GM23338 (cell line): Measurements from ENCODE around the gene STAT4. TPM values are rescaled to one million over a fixed set of nuclear protein-coding genes. Genes with fewer than 3 reads are reported as not detected.

ENCODE experiments used
- ATAC-seq: fragments of 200-7000 bp; cut with Tn5 transposase; 3 replicates; pipeline ENCODE4 v1.9.1; 2020
- DNase-seq: peaks from one replicate; pipeline ENCODE4 v3.0.0-alpha.2; 2015; ENCODE audit warnings: low spot score
- H2AFZ ChIP-seq: fragments of 200-600 bp; sonication (generic); 2 replicates; pipeline ENCODE4 v1.8.0; 2016; ENCODE audit warnings: antibody characterized with exemption, mild to moderate bottlenecking, moderate library complexity
- H3F3A ChIP-seq: fragments of 200-600 bp; sonication (generic); replicated peaks from 2 replicates; pipeline ENCODE4 v1.8.0; 2017; ENCODE audit warnings: antibody characterized with exemption, mixed run types, low read depth
- H3K27ac ChIP-seq: fragments of 200-600 bp; sonication (generic); 2 replicates; pipeline ENCODE4 v1.6.1; 2016; ENCODE audit warnings: low read depth
- H3K27me3 ChIP-seq: fragments of 200-600 bp; sonication (generic); 2 replicates; pipeline ENCODE4 v1.8.0; 2016; ENCODE audit warnings: mild to moderate bottlenecking, mixed run types, moderate library complexity; ENCODE audit not compliant: insufficient read depth
- H3K36me3 ChIP-seq: fragments of 200-600 bp; sonication (generic); 2 replicates; pipeline ENCODE4 v1.8.0; 2016; ENCODE audit warnings: mild to moderate bottlenecking; ENCODE audit not compliant: insufficient read depth
- H3K4me1 ChIP-seq: fragments of 200-600 bp; sonication (generic); 2 replicates; pipeline ENCODE4 v1.8.0; 2016; ENCODE audit warnings: mild to moderate bottlenecking, moderate library complexity; ENCODE audit not compliant: insufficient read depth
- H3K4me2 ChIP-seq: fragments of 200-600 bp; sonication (generic); 2 replicates; pipeline ENCODE4 v1.7.1; 2017; ENCODE audit warnings: mixed run types
- H3K4me3 ChIP-seq: fragments of 200-600 bp; sonication (generic); 2 replicates; pipeline ENCODE4 v1.6.1; 2016; ENCODE audit warnings: mixed run types
- H3K79me2 ChIP-seq: fragments of 200-600 bp; sonication (generic); replicated peaks from 2 replicates; pipeline ENCODE4 v1.8.0; 2017; ENCODE audit warnings: mild to moderate bottlenecking; ENCODE audit not compliant: insufficient read depth
- H3K9me2 ChIP-seq: fragments of 200-600 bp; sonication (generic); 2 replicates; pipeline ENCODE4 v1.8.0; 2017; ENCODE audit not compliant: insufficient read depth
- H4K20me1 ChIP-seq: fragments of 200-600 bp; sonication (generic); replicated peaks from 2 replicates; pipeline ENCODE4 v1.8.0; 2017; ENCODE audit warnings: mild to moderate bottlenecking; ENCODE audit not compliant: insufficient read depth
- H3K27ac Mint-ChIP-seq: 2 replicates; pipeline ENCODE4 v1.8.0; 2020; ENCODE audit warnings: inconsistent platforms, mild to moderate bottlenecking, moderate library complexity, mixed read lengths
- H3K27me3 Mint-ChIP-seq: 3 replicates; pipeline ENCODE4 v1.8.0; 2022; ENCODE audit warnings: low read depth, mild to moderate bottlenecking, moderate library complexity, mixed read lengths, inconsistent platforms; ENCODE audit not compliant: insufficient read depth, poor library complexity
- H3K36me3 Mint-ChIP-seq: 3 replicates; pipeline ENCODE4 v1.8.0; 2021; ENCODE audit warnings: low read depth, mild to moderate bottlenecking, inconsistent platforms, moderate library complexity, mixed read lengths
- H3K4me1 Mint-ChIP-seq: 3 replicates; pipeline ENCODE4 v1.8.0; 2020; ENCODE audit warnings: mild to moderate bottlenecking, inconsistent platforms, mixed read lengths
- H3K4me3 Mint-ChIP-seq: 3 replicates; pipeline ENCODE4 v1.8.0; 2021; ENCODE audit warnings: moderate library complexity, mild to moderate bottlenecking, inconsistent platforms, mixed read lengths
- H3K9me3 Mint-ChIP-seq: 3 replicates; pipeline ENCODE4 v1.8.0; 2020; ENCODE audit warnings: moderate library complexity, mild to moderate bottlenecking, inconsistent platforms, mixed read lengths
- CREB1 ChIP-seq: fragments of 250-450 bp; sonication (Bioruptor Pico); IDR thresholded peaks from 2 replicates; pipeline ENCODE4 v1.5.0; 2020; ENCODE audit warnings: low read depth, mild to moderate bottlenecking, moderate library complexity
- EZH2 ChIP-seq: fragments of 200-600 bp; sonication (generic); IDR thresholded peaks from one replicate; pipeline ENCODE4 v1.8.0; 2017; ENCODE audit warnings: antibody characterized with exemption, mild to moderate bottlenecking, low read depth; ENCODE audit not compliant: unreplicated experiment
- EZH2phosphoT487 ChIP-seq: fragments of 200-600 bp; sonication (generic); IDR thresholded peaks from one replicate; pipeline ENCODE4 v1.8.1; 2018; ENCODE audit warnings: antibody characterized with exemption; ENCODE audit not compliant: unreplicated experiment
- JUNB ChIP-seq: IDR thresholded peaks from one replicate; pipeline ENCODE4 v1.6.1; 2016; ENCODE audit warnings: antibody characterized with exemption; ENCODE audit not compliant: unreplicated experiment
- NANOG ChIP-seq: IDR thresholded peaks from 2 replicates; pipeline ENCODE4 v1.6.1; 2016; ENCODE audit warnings: antibody characterized with exemption, borderline replicate concordance
- POLR2AphosphoS5 ChIP-seq: IDR thresholded peaks from 2 replicates; pipeline ENCODE4 v1.6.1; 2016; ENCODE audit warnings: antibody characterized with exemption, low read depth
- STAT1 ChIP-seq: IDR thresholded peaks from one replicate; pipeline ENCODE4 v1.6.1; 2016; ENCODE audit warnings: antibody characterized with exemption; ENCODE audit not compliant: unreplicated experiment
- ZNF114 ChIP-seq: fragments of 250-450 bp; sonication (Bioruptor Pico); IDR thresholded peaks from 2 replicates; pipeline ENCODE4 v1.5.0; 2020; ENCODE audit warnings: mild to moderate bottlenecking, moderate library complexity
- ZNF331 ChIP-seq: fragments of 250-450 bp; sonication (Bioruptor Pico); IDR thresholded peaks from 2 replicates; pipeline ENCODE4 v1.5.0; 2020; ENCODE audit warnings: low read depth, mild to moderate bottlenecking, moderate library complexity
- polyA plus RNA-seq: library from polyadenylated mRNA; unstranded; fragments of >200 nt; fragmentation: Nextera tagmentation; extraction: Ambion mirVana; gene quantifications from 2 replicates; pipeline ENCODE4 v1.2.1, GENCODE V29; 2016
- total RNA-seq: library from RNA; depleted of rRNA; stranded (reverse); fragments of >200 nt; shearing (Covaris generic); gene quantifications from 2 replicates; pipeline ENCODE4 v1.2.3, GENCODE V29; 2014
- TF ChIP-seq, protein P1 (sequence below): IDR thresholded peaks from one replicate; pipeline ENCODE4 v1.6.1; 2018; ENCODE audit warnings: antibody characterized with exemption; ENCODE audit not compliant: unreplicated experiment
- TF ChIP-seq, protein P2 (sequence below): IDR thresholded peaks from 2 replicates; pipeline ENCODE4 v1.6.1; 2016; ENCODE audit warnings: antibody characterized with exemption
- TF ChIP-seq, protein P3 (sequence below): fragments of 250-450 bp; sonication (Bioruptor Pico); IDR thresholded peaks from 2 replicates; pipeline ENCODE4 v1.5.0; 2020; ENCODE audit warnings: mild to moderate bottlenecking, moderate library complexity
- TF ChIP-seq, protein P4 (sequence below), 2 experiments: fragments of 200-600 bp in 1 of 2; sonication (generic) in 1 of 2; conservative IDR thresholded peaks; 2 replicates each; pipeline versions ENCODE4 v1.5.1 to v1.6.1; 2016 to 2017; ENCODE audit warnings: antibody characterized with exemption in 2 of 2, low read depth in 2 of 2, mild to moderate bottlenecking in 2 of 2, moderate library complexity in 1 of 2

The STAT4 gene
- total and polyA plus RNA-seq, 2 experiments from 2014 or later: 0.52 to 0.86 TPM

DNA sequence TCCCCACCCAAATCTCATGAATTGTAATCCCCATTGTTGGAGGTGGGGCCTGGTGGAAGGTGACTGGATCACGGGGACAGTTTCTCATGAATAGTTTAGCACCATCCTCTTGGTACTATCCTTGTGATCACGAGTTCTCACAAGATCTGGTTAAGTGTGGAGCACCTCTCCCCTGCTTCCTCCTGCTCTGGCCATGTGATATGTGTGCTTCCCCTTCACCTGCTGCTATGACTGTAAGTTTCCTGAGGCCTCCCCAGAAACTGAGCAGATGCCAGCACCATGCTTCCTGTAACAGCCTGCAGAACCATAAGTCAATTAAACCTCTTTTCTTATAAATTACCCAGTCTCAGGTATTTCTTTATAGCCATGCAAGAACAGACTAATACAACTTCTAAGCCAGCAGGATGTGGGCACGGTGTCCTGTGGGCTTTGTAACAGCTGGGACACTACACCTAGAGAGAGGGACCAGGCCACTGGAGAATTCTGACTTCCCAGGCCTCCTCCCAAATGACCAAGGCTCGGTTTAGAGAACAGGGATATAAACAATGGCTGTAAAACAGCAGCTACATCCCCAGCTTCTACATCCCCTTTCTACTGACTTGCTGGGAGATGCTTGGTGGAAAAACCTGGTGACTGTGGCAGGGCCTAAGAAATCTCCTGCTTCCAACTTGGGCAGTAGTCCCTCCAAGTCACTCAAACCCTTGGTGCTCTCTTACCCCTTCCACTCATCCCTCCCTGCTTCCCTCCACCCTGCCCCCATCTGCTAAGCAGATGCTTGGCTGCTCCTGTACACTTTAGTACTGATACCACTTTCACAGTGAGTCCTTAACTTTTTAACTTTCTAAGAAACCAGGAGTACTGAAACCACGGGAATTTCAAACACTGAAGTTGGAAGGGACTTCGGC lies 147.1 kb downstream of the STAT4 start:
- no peak overlapping the region for H3K4me2 ChIP-seq
- H3K36me3 ChIP-seq: peaks cover 62% of the 10 kb centered on the region
- H3K9me3 Mint-ChIP-seq: no peaks in the 10 kb centered on the region; the same call in 2 of the 3 replicates
- no peaks in the 10 kb centered on the region for H3K27me3 ChIP-seq
- H3K4me1 Mint-ChIP-seq: no peaks in the 10 kb centered on the region
- H3K79me2 ChIP-seq: no peaks in the 10 kb centered on the region
- ATAC-seq: no peak
- H3K36me3 Mint-ChIP-seq: peaks cover 77% of the 10 kb centered on the region
- no peak overlapping the region for H3K4me3 ChIP-seq
- no peaks in the 10 kb centered on the region for H3K9me2 ChIP-seq
- no peak overlapping the region for H3K27ac ChIP-seq
- no peaks in the 10 kb centered on the region for H3K4me1 ChIP-seq
- TF ChIP-seq JUNB: no peak
- no peak for TF ChIP-seq STAT1
- no peak for TF ChIP-seq NANOG
- TF ChIP-seq, protein P1, sequence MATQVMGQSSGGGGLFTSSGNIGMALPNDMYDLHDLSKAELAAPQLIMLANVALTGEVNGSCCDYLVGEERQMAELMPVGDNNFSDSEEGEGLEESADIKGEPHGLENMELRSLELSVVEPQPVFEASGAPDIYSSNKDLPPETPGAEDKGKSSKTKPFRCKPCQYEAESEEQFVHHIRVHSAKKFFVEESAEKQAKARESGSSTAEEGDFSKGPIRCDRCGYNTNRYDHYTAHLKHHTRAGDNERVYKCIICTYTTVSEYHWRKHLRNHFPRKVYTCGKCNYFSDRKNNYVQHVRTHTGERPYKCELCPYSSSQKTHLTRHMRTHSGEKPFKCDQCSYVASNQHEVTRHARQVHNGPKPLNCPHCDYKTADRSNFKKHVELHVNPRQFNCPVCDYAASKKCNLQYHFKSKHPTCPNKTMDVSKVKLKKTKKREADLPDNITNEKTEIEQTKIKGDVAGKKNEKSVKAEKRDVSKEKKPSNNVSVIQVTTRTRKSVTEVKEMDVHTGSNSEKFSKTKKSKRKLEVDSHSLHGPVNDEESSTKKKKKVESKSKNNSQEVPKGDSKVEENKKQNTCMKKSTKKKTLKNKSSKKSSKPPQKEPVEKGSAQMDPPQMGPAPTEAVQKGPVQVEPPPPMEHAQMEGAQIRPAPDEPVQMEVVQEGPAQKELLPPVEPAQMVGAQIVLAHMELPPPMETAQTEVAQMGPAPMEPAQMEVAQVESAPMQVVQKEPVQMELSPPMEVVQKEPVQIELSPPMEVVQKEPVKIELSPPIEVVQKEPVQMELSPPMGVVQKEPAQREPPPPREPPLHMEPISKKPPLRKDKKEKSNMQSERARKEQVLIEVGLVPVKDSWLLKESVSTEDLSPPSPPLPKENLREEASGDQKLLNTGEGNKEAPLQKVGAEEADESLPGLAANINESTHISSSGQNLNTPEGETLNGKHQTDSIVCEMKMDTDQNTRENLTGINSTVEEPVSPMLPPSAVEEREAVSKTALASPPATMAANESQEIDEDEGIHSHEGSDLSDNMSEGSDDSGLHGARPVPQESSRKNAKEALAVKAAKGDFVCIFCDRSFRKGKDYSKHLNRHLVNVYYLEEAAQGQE: no peak
- TF ChIP-seq, protein P2, sequence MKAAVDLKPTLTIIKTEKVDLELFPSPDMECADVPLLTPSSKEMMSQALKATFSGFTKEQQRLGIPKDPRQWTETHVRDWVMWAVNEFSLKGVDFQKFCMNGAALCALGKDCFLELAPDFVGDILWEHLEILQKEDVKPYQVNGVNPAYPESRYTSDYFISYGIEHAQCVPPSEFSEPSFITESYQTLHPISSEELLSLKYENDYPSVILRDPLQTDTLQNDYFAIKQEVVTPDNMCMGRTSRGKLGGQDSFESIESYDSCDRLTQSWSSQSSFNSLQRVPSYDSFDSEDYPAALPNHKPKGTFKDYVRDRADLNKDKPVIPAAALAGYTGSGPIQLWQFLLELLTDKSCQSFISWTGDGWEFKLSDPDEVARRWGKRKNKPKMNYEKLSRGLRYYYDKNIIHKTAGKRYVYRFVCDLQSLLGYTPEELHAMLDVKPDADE: no peak
- TF ChIP-seq CREB1 (CRISPR knock-in tag): no peak
- no peak for TF ChIP-seq ZNF331
- no peak for TF ChIP-seq EZH2
- no peak for TF ChIP-seq ZNF114
- TF ChIP-seq, protein P3, sequence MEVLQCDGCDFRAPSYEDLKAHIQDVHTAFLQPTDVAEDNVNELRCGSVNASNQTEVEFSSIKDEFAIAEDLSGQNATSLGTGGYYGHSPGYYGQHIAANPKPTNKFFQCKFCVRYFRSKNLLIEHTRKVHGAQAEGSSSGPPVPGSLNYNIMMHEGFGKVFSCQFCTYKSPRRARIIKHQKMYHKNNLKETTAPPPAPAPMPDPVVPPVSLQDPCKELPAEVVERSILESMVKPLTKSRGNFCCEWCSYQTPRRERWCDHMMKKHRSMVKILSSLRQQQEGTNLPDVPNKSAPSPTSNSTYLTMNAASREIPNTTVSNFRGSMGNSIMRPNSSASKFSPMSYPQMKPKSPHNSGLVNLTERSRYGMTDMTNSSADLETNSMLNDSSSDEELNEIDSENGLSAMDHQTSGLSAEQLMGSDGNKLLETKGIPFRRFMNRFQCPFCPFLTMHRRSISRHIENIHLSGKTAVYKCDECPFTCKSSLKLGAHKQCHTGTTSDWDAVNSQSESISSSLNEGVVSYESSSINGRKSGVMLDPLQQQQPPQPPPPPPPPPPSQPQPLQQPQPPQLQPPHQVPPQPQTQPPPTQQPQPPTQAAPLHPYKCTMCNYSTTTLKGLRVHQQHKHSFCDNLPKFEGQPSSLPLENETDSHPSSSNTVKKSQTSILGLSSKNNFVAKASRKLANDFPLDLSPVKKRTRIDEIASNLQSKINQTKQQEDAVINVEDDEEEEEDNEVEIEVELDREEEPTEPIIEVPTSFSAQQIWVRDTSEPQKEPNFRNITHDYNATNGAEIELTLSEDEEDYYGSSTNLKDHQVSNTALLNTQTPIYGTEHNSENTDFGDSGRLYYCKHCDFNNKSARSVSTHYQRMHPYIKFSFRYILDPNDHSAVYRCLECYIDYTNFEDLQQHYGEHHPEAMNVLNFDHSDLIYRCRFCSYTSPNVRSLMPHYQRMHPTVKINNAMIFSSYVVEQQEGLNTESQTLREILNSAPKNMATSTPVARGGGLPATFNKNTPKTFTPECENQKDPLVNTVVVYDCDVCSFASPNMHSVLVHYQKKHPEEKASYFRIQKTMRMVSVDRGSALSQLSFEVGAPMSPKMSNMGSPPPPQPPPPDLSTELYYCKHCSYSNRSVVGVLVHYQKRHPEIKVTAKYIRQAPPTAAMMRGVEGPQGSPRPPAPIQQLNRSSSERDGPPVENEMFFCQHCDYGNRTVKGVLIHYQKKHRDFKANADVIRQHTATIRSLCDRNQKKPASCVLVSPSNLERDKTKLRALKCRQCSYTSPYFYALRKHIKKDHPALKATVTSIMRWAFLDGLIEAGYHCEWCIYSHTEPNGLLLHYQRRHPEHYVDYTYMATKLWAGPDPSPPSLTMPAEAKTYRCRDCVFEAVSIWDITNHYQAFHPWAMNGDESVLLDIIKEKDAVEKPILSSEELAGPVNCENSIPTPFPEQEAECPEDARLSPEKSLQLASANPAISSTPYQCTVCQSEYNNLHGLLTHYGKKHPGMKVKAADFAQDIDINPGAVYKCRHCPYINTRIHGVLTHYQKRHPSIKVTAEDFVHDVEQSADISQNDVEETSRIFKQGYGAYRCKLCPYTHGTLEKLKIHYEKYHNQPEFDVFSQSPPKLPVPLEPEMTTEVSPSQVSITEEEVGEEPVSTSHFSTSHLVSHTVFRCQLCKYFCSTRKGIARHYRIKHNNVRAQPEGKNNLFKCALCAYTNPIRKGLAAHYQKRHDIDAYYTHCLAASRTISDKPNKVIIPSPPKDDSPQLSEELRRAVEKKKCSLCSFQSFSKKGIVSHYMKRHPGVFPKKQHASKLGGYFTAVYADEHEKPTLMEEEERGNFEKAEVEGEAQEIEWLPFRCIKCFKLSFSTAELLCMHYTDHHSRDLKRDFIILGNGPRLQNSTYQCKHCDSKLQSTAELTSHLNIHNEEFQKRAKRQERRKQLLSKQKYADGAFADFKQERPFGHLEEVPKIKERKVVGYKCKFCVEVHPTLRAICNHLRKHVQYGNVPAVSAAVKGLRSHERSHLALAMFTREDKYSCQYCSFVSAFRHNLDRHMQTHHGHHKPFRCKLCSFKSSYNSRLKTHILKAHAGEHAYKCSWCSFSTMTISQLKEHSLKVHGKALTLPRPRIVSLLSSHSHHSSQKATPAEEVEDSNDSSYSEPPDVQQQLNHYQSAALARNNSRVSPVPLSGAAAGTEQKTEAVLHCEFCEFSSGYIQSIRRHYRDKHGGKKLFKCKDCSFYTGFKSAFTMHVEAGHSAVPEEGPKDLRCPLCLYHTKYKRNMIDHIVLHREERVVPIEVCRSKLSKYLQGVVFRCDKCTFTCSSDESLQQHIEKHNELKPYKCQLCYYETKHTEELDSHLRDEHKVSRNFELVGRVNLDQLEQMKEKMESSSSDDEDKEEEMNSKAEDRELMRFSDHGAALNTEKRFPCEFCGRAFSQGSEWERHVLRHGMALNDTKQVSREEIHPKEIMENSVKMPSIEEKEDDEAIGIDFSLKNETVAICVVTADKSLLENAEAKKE (CRISPR knock-in tag): no peak
- TF ChIP-seq EZH2phosphoT487: no peak
- no peak for TF ChIP-seq POLR2AphosphoS5
- TF ChIP-seq, protein P4, sequence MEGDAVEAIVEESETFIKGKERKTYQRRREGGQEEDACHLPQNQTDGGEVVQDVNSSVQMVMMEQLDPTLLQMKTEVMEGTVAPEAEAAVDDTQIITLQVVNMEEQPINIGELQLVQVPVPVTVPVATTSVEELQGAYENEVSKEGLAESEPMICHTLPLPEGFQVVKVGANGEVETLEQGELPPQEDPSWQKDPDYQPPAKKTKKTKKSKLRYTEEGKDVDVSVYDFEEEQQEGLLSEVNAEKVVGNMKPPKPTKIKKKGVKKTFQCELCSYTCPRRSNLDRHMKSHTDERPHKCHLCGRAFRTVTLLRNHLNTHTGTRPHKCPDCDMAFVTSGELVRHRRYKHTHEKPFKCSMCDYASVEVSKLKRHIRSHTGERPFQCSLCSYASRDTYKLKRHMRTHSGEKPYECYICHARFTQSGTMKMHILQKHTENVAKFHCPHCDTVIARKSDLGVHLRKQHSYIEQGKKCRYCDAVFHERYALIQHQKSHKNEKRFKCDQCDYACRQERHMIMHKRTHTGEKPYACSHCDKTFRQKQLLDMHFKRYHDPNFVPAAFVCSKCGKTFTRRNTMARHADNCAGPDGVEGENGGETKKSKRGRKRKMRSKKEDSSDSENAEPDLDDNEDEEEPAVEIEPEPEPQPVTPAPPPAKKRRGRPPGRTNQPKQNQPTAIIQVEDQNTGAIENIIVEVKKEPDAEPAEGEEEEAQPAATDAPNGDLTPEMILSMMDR (conservative IDR thresholded peaks at IDR 0.05; ENCODE audit: low read depth in 2 of 2): no peak
- no peaks in the 10 kb centered on the region; the same call in 1 of the 2 replicates for H3F3A ChIP-seq
- peaks cover 4% of the 10 kb centered on the region; the same call in 1 of the 2 replicates for H4K20me1 ChIP-seq
- H2AFZ ChIP-seq: no peak overlapping the region
- H3K4me3 Mint-ChIP-seq: no peak overlapping the region
- DNase-seq: no peak
- H3K27ac Mint-ChIP-seq: no peak overlapping the region
- H3K27me3 Mint-ChIP-seq: no peaks in the 10 kb centered on the region
